ENCODE data around the gene KAZN. TPM values are rescaled to one million over a fixed set of nuclear protein-coding genes. Genes with fewer than 3 reads are reported as not detected.

The KAZN gene
- total RNA-seq, 1 experiment from 2014 or later, result 2.7 TPM

DNA sequence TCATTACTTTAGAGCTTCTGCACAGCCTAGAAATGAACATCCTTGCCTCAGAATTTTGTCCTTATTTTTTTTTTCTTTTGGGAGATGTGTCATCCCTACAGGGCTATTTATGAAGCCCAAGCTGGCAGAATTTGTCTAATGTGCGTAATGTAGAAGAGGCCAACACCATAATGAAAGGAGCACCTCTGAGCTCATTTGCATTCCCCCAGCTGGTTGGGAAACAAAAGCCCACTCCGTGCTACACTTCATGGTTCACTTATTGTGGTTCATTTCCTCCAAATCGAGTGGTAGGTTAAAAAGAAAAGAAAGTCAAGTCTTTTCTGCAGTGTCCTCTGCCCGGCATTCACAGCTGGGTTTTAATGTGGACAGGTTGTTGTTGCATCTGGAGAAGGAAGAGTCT is 73.5 kb downstream of the KAZN start:
- no peak for DNase-seq (ENCODE audit: low read depth)

- no peak for DNase-seq (ENCODE audit: low read depth)
Measured at GRCh38 chr1:14674030-14674429, 75.5 kb downstream of the KAZN start.

GRCh38 chr1:14676400-14676799 is 77.9 kb downstream of the KAZN start:
- no peak for DNase-seq (ENCODE audit: low read depth)

- DNase-seq (ENCODE audit: low read depth), result no peak
Measured at GRCh38 chr1:14677292-14677971, 78.9 kb downstream of the KAZN start.

DNA sequence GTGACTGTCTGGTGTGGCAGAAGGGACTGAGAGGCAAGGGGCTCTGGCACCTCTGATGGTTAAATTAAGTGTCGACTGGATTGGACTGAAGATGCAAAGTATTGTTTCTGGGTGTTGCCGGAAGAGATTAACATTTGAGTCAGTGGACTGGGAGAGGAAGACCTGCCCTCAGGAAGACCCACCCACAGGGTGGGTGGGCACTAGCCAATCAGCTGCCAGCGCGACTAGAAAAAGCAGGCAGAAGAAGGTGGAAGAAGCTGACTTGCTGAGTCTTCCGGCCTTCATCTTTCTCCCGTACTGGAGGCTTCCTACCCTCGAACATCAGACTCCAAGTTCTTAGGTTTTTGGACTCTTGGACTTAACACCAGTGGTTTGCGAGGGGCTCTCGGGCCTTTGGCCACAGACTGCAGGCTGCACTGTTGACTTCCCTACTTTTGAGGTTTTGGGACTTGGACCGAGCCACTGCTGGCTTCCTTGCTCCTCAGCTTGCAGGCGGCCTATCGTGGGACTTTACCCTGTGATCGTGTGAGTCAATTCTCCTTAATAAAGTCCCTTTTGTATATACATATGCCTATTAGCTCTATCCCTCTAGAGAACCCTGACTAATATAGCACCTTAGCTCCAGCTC is 79.6 kb downstream of the KAZN start:
- peak; percentile 5 for DNase-seq (ENCODE audit: low read depth)

DNA sequence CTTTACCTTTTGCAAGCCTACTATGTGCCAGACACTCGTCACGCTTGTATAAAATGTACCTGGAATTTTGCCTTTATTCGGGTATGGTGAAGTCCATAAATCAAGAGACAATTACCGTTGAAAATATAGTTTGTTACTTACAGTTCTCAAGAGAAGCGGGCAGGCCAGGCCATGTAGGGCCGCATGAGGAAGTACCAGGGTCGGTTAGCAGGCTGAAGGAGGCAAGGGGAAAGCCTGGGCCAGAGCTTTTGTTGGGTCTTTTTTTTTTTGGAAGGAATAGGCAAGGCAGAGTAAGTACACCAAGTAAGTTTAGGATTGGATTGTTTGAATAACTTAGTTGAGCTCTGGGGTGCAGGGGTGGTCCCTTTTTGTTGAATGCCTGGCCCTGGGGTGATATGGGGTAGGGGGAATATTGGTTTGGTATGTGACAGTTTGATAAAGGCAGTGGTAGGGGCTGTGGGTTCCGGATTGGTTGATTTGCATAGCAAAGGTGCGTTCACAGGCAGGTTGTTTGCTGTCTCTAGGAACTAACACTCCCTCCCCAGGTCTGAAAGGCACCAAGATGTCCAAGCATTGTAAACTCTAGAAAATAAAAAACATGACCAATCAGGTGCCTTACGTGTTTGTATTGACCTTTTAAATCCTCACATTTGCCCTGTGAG is 80.7 kb downstream of the KAZN start:
- DNase-seq (ENCODE audit: low read depth), result no peak

DNA sequence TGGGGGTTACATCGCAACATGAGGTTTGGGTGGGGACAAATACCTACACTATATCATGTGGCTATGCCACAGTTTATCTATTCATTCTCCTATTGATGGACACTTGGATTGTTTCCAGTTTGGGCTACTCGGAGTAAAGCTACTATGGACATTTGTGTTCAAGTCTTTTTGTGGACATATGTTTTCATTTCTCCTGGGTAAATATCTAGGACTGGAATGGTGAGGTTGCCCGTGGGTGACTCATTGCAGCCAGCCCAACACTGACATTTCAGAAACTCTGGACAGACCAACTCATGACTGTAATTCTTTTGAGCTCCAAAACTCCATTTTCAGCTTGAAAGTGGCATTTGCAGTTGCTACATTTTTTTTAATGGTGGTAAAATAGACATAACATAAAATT is 82.7 kb downstream of the KAZN start:
- DNase-seq (ENCODE audit: low read depth), result peak; percentile 18

DNA sequence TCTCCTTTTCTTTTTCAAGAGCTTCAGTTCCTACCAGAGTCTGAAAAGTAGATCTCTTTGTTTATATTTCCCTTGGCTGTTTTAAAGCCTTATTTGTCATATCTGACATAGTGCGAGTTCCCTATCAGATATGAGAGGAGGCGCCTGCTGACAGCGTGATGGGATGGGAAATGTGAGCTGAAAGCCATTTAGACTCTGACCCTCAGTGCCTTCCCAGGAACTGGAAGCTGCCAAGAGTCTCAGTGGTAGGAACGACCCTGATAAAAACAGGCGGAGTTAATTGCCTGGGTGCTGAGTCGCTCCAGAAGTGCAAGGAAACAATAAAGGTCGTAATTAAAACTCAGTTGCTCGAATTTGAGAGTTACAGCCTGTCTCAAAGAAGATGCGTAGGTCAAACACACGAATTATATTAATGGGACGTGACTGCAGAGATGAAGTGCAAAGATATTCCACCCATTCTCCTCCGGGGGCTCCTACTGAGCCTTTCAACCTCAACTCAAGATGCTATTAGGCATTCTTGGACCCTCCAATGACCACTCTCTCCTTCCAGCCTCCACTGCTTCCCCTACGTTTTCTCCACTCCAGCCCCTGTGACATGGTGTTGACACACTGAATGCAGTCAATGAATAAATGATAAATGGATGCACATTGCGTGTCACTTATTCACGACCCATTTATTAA is 84.6 kb downstream of the KAZN start:
- DNase-seq (ENCODE audit: low read depth), result no peak

- DNase-seq (ENCODE audit: low read depth), result no peak
Measured at GRCh38 chr1:14685078-14685477, 86.6 kb downstream of the KAZN start.

- DNase-seq (ENCODE audit: low read depth), result no peak
Measured at GRCh38 chr1:14686701-14687100, 88.2 kb downstream of the KAZN start.

GRCh38 chr1:14687147-14687546 is 88.7 kb downstream of the KAZN start:
- no peak for DNase-seq (ENCODE audit: low read depth)

GRCh38 chr1:14689996-14690615 is 91.6 kb downstream of the KAZN start:
- peak; percentile 50 for DNase-seq (ENCODE audit: low read depth)

DNA sequence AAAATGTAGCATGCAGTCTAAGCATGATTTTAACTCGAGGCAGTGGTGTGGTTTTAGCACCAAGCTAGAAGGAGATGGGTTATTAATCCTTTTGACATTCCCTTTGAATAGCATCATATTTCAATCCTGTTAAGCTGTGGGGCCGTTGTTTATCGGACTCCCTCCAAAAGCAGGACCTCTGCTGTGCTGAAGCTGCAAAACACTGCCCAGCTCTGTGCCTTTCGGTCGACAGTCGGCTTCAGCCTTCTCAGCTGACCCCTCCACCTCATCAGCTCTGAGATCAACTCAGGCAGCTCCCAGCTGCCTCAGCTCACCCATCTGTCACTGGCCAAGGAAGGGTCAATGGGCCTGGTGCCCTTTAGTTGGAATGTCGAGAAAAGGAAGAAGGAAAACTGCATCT is 95.5 kb downstream of the KAZN start:
- DNase-seq (ENCODE audit: low read depth), result no peak

- no peak for DNase-seq (ENCODE audit: low read depth)
Measured at GRCh38 chr1:14694589-14694988, 96.1 kb downstream of the KAZN start.

DNA sequence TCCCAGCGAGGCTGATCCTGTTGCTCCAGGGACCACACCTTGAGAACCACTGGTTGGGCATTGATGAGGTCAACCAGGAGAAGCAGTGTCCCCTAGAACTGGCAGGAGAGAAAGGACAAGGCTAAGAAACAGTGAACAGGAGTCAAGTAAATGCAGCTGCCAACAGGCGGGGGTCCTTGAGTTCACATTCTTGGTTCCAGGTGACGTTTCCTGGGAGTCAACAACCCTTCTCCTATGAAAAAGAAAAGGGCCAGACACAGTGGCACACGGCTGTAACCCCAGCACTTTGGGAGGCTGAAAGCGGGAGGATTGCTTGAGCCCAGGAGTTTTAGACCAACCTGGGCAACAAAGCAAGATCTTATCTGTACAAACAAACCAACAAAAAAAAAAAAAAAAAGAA is 98.3 kb downstream of the KAZN start:
- DNase-seq (ENCODE audit: low read depth), result no peak

GRCh38 chr1:14697353-14697752 is 98.9 kb downstream of the KAZN start:
- no peak for DNase-seq (ENCODE audit: low read depth)

GRCh38 chr1:14698314-14698713 is 99.8 kb downstream of the KAZN start:
- no peak for DNase-seq (ENCODE audit: low read depth)

GRCh38 chr1:14699620-14700019 is 101.1 kb downstream of the KAZN start:
- DNase-seq (ENCODE audit: low read depth), result no peak

DNA sequence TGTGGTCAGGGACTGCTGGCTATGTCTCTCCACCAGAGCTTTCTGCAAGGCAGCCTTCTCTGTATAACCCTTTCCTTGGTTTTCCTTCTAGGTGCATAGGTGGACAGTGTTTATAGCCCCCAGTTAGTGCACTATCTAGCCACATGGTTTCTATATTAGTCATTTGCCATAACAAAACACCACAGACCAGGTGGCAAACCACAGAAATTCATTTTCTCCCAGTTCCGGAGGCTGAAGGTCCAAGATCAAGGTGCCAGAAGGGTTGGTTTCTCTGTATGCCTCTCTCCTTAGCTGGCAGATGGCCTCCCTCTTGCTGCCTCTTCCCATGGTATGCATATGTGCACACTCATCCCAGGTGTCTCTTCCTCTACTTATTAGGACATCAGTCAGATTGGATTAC is 106.4 kb downstream of the KAZN start:
- DNase-seq (ENCODE audit: low read depth), result peak; percentile 38

- DNase-seq (ENCODE audit: low read depth), result no peak
Measured at GRCh38 chr1:14705824-14706223, 107.3 kb downstream of the KAZN start.

DNA sequence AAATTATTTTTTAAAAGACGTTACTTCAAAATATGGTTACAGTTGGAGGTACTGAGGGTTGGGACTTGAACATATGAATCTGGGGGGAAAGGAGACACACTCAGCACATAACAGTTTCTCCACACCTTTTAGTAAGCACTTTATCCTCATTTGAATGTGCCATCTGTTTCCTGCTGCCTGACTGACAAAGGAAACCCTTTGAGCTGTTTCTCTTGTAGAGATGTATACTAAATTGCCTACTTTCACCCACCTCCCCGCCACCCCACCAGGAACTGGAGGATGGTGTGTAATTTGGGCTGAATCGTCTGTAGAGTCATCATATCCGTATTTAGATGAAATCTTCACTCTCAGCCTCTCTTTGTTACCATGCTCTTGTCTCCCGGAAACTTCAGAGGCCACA is 108.1 kb downstream of the KAZN start:
- no peak for DNase-seq (ENCODE audit: low read depth)
